SK-N-SH (cell line): ENCODE measurements around the gene SULF2.

ENCODE experiments used
- ELF1 ChIP-seq: IDR thresholded peaks from 2 replicates; pipeline ENCODE4 v1.4.0; 2012
- EP300 ChIP-seq, 2 experiments: IDR thresholded peaks; 2 replicates each; pipeline versions ENCODE4 v1.4.0 to v1.6.1; 2012; ENCODE audit warnings: borderline replicate concordance in 1 of 2, low read depth in 1 of 2, low read length in 1 of 2
- EZH2phosphoT487 ChIP-seq: fragments of 200-600 bp; sonication (generic); IDR thresholded peaks from 2 replicates; pipeline ENCODE4 v1.6.1; 2017; ENCODE audit warnings: low read depth, mixed run types, mild to moderate bottlenecking, antibody characterized with exemption, moderate library complexity, borderline replicate concordance
- JUND ChIP-seq: IDR thresholded peaks from 2 replicates; pipeline ENCODE4 v1.4.0; 2012
- SIN3A ChIP-seq: IDR thresholded peaks from 2 replicates; pipeline ENCODE4 v1.6.1; 2012; ENCODE audit warnings: low read depth, mild to moderate bottlenecking, low read length, moderate library complexity, borderline replicate concordance
- TF ChIP-seq, protein P1 (sequence below): fragments of 200-600 bp; sonication (generic); IDR thresholded peaks from 2 replicates; pipeline ENCODE4 v1.6.1; 2017; ENCODE audit warnings: antibody characterized with exemption, mild to moderate bottlenecking, moderate library complexity

DNA sequence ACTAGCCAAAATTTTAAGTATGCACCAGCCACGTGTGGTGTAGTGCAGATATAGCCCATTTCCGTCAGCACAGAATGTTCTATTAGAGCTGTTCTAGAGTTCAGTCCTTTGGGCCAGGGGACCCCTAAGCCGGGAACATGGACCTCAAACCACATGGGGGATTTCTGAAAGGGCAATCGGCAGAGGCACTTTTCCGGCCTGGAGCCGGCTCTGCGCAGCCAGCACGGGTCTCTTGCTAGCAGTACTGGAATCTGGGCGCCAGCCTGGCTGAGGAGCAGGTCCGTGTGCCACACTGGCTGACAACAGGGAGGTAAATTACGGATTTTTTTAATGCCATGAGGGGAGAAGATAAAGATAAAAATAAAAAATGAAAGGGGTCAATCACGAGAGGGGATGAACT lies 120.5 kb downstream of the SULF2 start:
- TF ChIP-seq, protein P1, sequence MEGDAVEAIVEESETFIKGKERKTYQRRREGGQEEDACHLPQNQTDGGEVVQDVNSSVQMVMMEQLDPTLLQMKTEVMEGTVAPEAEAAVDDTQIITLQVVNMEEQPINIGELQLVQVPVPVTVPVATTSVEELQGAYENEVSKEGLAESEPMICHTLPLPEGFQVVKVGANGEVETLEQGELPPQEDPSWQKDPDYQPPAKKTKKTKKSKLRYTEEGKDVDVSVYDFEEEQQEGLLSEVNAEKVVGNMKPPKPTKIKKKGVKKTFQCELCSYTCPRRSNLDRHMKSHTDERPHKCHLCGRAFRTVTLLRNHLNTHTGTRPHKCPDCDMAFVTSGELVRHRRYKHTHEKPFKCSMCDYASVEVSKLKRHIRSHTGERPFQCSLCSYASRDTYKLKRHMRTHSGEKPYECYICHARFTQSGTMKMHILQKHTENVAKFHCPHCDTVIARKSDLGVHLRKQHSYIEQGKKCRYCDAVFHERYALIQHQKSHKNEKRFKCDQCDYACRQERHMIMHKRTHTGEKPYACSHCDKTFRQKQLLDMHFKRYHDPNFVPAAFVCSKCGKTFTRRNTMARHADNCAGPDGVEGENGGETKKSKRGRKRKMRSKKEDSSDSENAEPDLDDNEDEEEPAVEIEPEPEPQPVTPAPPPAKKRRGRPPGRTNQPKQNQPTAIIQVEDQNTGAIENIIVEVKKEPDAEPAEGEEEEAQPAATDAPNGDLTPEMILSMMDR: no peak
- TF ChIP-seq ELF1 (no peak), EP300 (IDR thresholded peaks at IDR 0.05; ENCODE audit: borderline replicate concordance in 1 of 2, low read depth in 1 of 2, low read length in 1 of 2) (no peak), JUND (no peak), EZH2phosphoT487 (no peak), SIN3A (no peak)
